ENCODE measurements around the gene HM13.

DNA sequence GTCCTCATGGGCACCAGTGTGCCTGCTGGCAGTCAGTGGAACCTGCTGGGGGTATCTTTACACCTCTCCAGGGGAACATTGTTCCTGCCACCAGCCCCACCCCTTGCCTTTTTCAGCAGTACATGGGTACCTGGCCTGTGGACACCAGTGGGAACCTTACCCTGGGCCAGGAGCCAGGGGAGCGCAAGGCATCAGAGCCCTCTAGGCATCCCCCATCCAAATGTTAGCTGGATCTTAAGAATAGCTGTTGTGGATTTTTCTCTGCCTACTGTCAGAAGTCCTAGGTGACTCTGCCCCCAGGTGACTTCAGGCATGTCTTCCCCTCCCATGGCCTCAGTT, 52.0 kb downstream of the HM13 start:
- no peak for TF ChIP-seq EZH2 (IDR thresholded peaks at IDR 0.05; ENCODE audit: low read length)
- TF ChIP-seq, protein P1, sequence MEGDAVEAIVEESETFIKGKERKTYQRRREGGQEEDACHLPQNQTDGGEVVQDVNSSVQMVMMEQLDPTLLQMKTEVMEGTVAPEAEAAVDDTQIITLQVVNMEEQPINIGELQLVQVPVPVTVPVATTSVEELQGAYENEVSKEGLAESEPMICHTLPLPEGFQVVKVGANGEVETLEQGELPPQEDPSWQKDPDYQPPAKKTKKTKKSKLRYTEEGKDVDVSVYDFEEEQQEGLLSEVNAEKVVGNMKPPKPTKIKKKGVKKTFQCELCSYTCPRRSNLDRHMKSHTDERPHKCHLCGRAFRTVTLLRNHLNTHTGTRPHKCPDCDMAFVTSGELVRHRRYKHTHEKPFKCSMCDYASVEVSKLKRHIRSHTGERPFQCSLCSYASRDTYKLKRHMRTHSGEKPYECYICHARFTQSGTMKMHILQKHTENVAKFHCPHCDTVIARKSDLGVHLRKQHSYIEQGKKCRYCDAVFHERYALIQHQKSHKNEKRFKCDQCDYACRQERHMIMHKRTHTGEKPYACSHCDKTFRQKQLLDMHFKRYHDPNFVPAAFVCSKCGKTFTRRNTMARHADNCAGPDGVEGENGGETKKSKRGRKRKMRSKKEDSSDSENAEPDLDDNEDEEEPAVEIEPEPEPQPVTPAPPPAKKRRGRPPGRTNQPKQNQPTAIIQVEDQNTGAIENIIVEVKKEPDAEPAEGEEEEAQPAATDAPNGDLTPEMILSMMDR (optimal IDR thresholded peaks at IDR 0.05 in 1 of 3, IDR thresholded peaks at IDR 0.05 in 1 of 3, conservative IDR thresholded peaks at IDR 0.05 in 1 of 3; ENCODE audit: extremely low read depth in 1 of 3, insufficient read depth in 2 of 3, low read length in 3 of 3) = no peak
